ENCODE data around the gene TBCK. TPM values are rescaled to one million over a fixed set of nuclear protein-coding genes. Genes with fewer than 3 reads are reported as not detected.

TBCK gene
- total RNA-seq, 1 experiment from 2014 or later: 22.3 TPM

- Histone ChIP-seq H3K4me2 (ENCODE audit: low read length) (no peak overlapping the region), H3K4me3 (replicated peaks in 1 of 2; ENCODE audit: low read depth in 1 of 2, low read length in 2 of 2) (no peak overlapping the region), H3K9me2 (ENCODE audit: insufficient read depth) (no peaks in the 10 kb centered on the region), H3K9ac (ENCODE audit: low read length) (no peak overlapping the region), H4K20me1 (ENCODE audit: insufficient read depth) (no peaks in the 10 kb centered on the region), H2AFZ (ENCODE audit: low read depth, low read length, poor library complexity, severe bottlenecking) (no peak overlapping the region), H3K4me1 (ENCODE audit: control insufficient read depth in 1 of 2, insufficient read depth in 2 of 2, low read length in 2 of 2) (peaks cover 0 to 12% of the 10 kb centered on the region in 2 experiments; a peak in 2 of 4 replicates), H3K9me3 (ENCODE audit: control insufficient read depth in 1 of 2, insufficient read depth in 1 of 2, low read depth in 1 of 2, low read length in 2 of 2) (no peaks in the 10 kb centered on the region), H3K79me2 (ENCODE audit: insufficient read depth, low read length) (no peaks in the 10 kb centered on the region), H3K27me3 (ENCODE audit: insufficient read depth, low read length) (no peaks in the 10 kb centered on the region), H3K36me3 (ENCODE audit: control insufficient read depth in 1 of 2, insufficient read depth in 2 of 2, low read length in 2 of 2) (no peaks in the 10 kb centered on the region), H3K27ac (ENCODE audit: low read depth, low read length) (no peak overlapping the region)
- no peak for DNase-seq (ENCODE audit: low read depth, low spot score)
- BruUV-seq (replicated peaks): no TSS peak
- ChIA-PET POLR2A (no interaction called here), RAD21 (ENCODE audit: low non-redundant PET in 1 of 2, low total read pairs in 2 of 2, uncharacterized antibody in 2 of 2, unreplicated experiment in 2 of 2) (no interaction called here), CTCF (no interaction called here)
- TF ChIP-seq CEBPB (IDR thresholded peaks at IDR 0.05; ENCODE audit: low read depth) (no peak), EZH2phosphoT487 (IDR thresholded peaks at IDR 0.05; ENCODE audit: borderline replicate concordance) (no peak), EZH2 (IDR thresholded peaks at IDR 0.05) (no peak), EGR1 (IDR thresholded peaks at IDR 0.05; ENCODE audit: low read depth) (no peak)
- intact Hi-C loops (cut with micrococcal nuclease): no loop called here
- no peak for ATAC-seq
Observed at GRCh38 chr4:106034220-106034619, 281.8 kb downstream of the TBCK start.

- CTCF ChIA-PET: no interaction called here
- no peaks in the 10 kb centered on the region for H4K20me1 ChIP-seq (ENCODE audit: insufficient read depth)
- H2AFZ ChIP-seq (ENCODE audit: low read depth, low read length, poor library complexity, severe bottlenecking): no peak overlapping the region
- no peak for TF ChIP-seq ZBTB33 (IDR thresholded peaks at IDR 0.05; ENCODE audit: extremely low read depth, insufficient replicate concordance, low read length)
- no peak for TF ChIP-seq RAD21 (IDR thresholded peaks at IDR 0.05; ENCODE audit: low read depth)
- no peak for TF ChIP-seq MAX (IDR thresholded peaks at IDR 0.05)
- TF ChIP-seq CEBPB (IDR thresholded peaks at IDR 0.05; ENCODE audit: low read depth): no peak
- TF ChIP-seq CTCF (IDR thresholded peaks at IDR 0.05 in 2 of 3, conservative IDR thresholded peaks at IDR 0.05 in 1 of 3; ENCODE audit: borderline replicate concordance in 1 of 3, insufficient read depth in 1 of 3, low read depth in 2 of 3, low read length in 2 of 3): no peak
- TF ChIP-seq TCF7L2 (IDR thresholded peaks at IDR 0.05; ENCODE audit: borderline replicate concordance, extremely low read depth, insufficient read depth, insufficient read length): no peak
- RAD21 ChIA-PET (ENCODE audit: low non-redundant PET in 1 of 2, low total read pairs in 2 of 2, uncharacterized antibody in 2 of 2, unreplicated experiment in 2 of 2): no interaction called here
- DNase-seq (ENCODE audit: low read depth, low spot score) (no peak), ATAC-seq (no peak)
- H3K36me3 ChIP-seq (ENCODE audit: control insufficient read depth in 1 of 2, insufficient read depth in 2 of 2, low read length in 2 of 2): no peaks in the 10 kb centered on the region
- no peaks in the 10 kb centered on the region for H3K9me2 ChIP-seq (ENCODE audit: insufficient read depth)
- H3K27ac ChIP-seq (ENCODE audit: low read depth, low read length): no peak overlapping the region
- H3K79me2 ChIP-seq (ENCODE audit: insufficient read depth, low read length): no peaks in the 10 kb centered on the region
- no TSS peak for BruUV-seq (replicated peaks)
- peaks cover 0 to 12% of the 10 kb centered on the region in 2 experiments; a peak in 2 of 4 replicates for H3K4me1 ChIP-seq (ENCODE audit: control insufficient read depth in 1 of 2, insufficient read depth in 2 of 2, low read length in 2 of 2)
- intact Hi-C loops (cut with micrococcal nuclease): no loop called here
- POLR2A ChIA-PET: no interaction called here
- H3K27me3 ChIP-seq (ENCODE audit: insufficient read depth, low read length): no peaks in the 10 kb centered on the region
- H3K9ac ChIP-seq (ENCODE audit: low read length): no peak overlapping the region
- no peak overlapping the region for H3K4me2 ChIP-seq (ENCODE audit: low read length)
- no peak overlapping the region for H3K4me3 ChIP-seq (replicated peaks in 1 of 2; ENCODE audit: low read depth in 1 of 2, low read length in 2 of 2)
- H3K9me3 ChIP-seq (ENCODE audit: control insufficient read depth in 1 of 2, insufficient read depth in 1 of 2, low read depth in 1 of 2, low read length in 2 of 2): no peaks in the 10 kb centered on the region
Observed at GRCh38 chr4:106033469-106033868, 282.5 kb downstream of the TBCK start.
